ENCODE data around the gene PTPN4. TPM values are rescaled to one million over a fixed set of nuclear protein-coding genes. Genes with fewer than 3 reads are reported as not detected.

Gene PTPN4
- total RNA-seq, 2 donors from 2014 or later = 52.6 to 69.8 TPM

- 88 to 90% methylated on average over 5 of the region's 5 CpGs for WGBS, 2 experiments (ENCODE audit: insufficient coverage in 1 of 2, insufficient read length in 1 of 2)
- Mint-ChIP-seq H3K36me3 (ENCODE audit: low read depth) (peaks cover 19% of the 10 kb centered on the region), H3K4me3 (no peak overlapping the region), H3K27me3 (ENCODE audit: insufficient read depth) (no peaks in the 10 kb centered on the region), H3K27ac (no peak overlapping the region), H3K4me1 (peaks cover 9% of the 10 kb centered on the region), H3K9me3 (peaks cover 10% of the 10 kb centered on the region)
- no peak overlapping the region for H3K4me3 ChIP-seq (ENCODE audit: low read length)
- H3K27ac ChIP-seq (ENCODE audit: low read depth, low read length) = no peak overlapping the region
- peaks cover 14% of the 10 kb centered on the region for H3K9me3 ChIP-seq (ENCODE audit: control insufficient read depth, low read length)
- H3K27me3 ChIP-seq (ENCODE audit: control insufficient read depth, insufficient read depth, low read length, poor library complexity, severe bottlenecking) = no peaks in the 10 kb centered on the region
- TF ChIP-seq CTCF (conservative IDR thresholded peaks at IDR 0.05) = no peak
- H3K9ac ChIP-seq (ENCODE audit: extremely low read depth, low read length, poor library complexity, severe bottlenecking) = no peak overlapping the region
- no peak for DNase-seq
- no peaks in the 10 kb centered on the region for H3K4me1 ChIP-seq (ENCODE audit: control insufficient read depth, insufficient read depth, low read length)
- no peaks in the 10 kb centered on the region for H3K36me3 ChIP-seq (ENCODE audit: control insufficient read depth, insufficient read depth, low read length)
Measured at GRCh38 chr2:119784876-119785275, 25.2 kb downstream of the PTPN4 start.

GRCh38 chr2:119786295-119786694 is 26.6 kb downstream of the PTPN4 start:
- H3K4me3 Mint-ChIP-seq = no peak overlapping the region
- peaks cover 27% of the 10 kb centered on the region for H3K36me3 Mint-ChIP-seq (ENCODE audit: low read depth)
- Histone ChIP-seq H3K4me1 (ENCODE audit: control insufficient read depth, insufficient read depth, low read length) (no peaks in the 10 kb centered on the region), H3K4me3 (ENCODE audit: low read length) (no peak overlapping the region), H3K36me3 (ENCODE audit: control insufficient read depth, insufficient read depth, low read length) (no peaks in the 10 kb centered on the region), H3K27ac (ENCODE audit: low read depth, low read length) (no peak overlapping the region), H3K9ac (ENCODE audit: extremely low read depth, low read length, poor library complexity, severe bottlenecking) (no peak overlapping the region), H3K9me3 (ENCODE audit: control insufficient read depth, low read length) (peaks cover 27% of the 10 kb centered on the region), H3K27me3 (ENCODE audit: control insufficient read depth, insufficient read depth, low read length, poor library complexity, severe bottlenecking) (no peaks in the 10 kb centered on the region)
- H3K27ac Mint-ChIP-seq = no peak overlapping the region
- no peak for DNase-seq
- WGBS, 2 experiments (ENCODE audit: insufficient coverage in 1 of 2, insufficient read length in 1 of 2) = 88% methylated on average over 1 of the region's 1 CpG; no CpG with 5 or more reads in 1 of the 2 experiments
- H3K27me3 Mint-ChIP-seq (ENCODE audit: insufficient read depth) = no peaks in the 10 kb centered on the region
- H3K4me1 Mint-ChIP-seq = peaks cover 9% of the 10 kb centered on the region
- H3K9me3 Mint-ChIP-seq = peaks cover 23% of the 10 kb centered on the region
- TF ChIP-seq CTCF (conservative IDR thresholded peaks at IDR 0.05) = no peak

GRCh38 chr2:119788752-119789151 is 29.0 kb downstream of the PTPN4 start:
- no peaks in the 10 kb centered on the region for H3K4me1 Mint-ChIP-seq
- Histone ChIP-seq H3K27ac (ENCODE audit: low read depth, low read length) (no peak overlapping the region), H3K27me3 (ENCODE audit: control insufficient read depth, insufficient read depth, low read length, poor library complexity, severe bottlenecking) (no peaks in the 10 kb centered on the region), H3K4me3 (ENCODE audit: low read length) (no peak overlapping the region), H3K4me1 (ENCODE audit: control insufficient read depth, insufficient read depth, low read length) (no peaks in the 10 kb centered on the region), H3K36me3 (ENCODE audit: control insufficient read depth, insufficient read depth, low read length) (no peaks in the 10 kb centered on the region), H3K9me3 (ENCODE audit: control insufficient read depth, low read length) (peaks cover 51% of the 10 kb centered on the region), H3K9ac (ENCODE audit: extremely low read depth, low read length, poor library complexity, severe bottlenecking) (no peak overlapping the region)
- H3K27ac Mint-ChIP-seq = no peak overlapping the region
- no peak overlapping the region for H3K4me3 Mint-ChIP-seq
- H3K9me3 Mint-ChIP-seq = peaks cover 44% of the 10 kb centered on the region
- no peaks in the 10 kb centered on the region for H3K27me3 Mint-ChIP-seq (ENCODE audit: insufficient read depth)
- WGBS, 2 experiments (ENCODE audit: insufficient coverage in 1 of 2, insufficient read length in 1 of 2) = 91% methylated on average over 1 of the region's 1 CpG; no CpG with 5 or more reads in 1 of the 2 experiments
- TF ChIP-seq CTCF (conservative IDR thresholded peaks at IDR 0.05) = no peak
- no peak for DNase-seq
- H3K36me3 Mint-ChIP-seq (ENCODE audit: low read depth) = peaks cover 45% of the 10 kb centered on the region

Data from endodermal cell (in vitro differentiated cells).